WTC11 (cell line): ENCODE measurements around the gene TDRD3. TPM values are rescaled to one million over a fixed set of nuclear protein-coding genes. Genes with fewer than 3 reads are reported as not detected.
A peak's percentile ranks its signal among the peaks of the same experiment; 100 is the strongest.

Experiments used
- ATAC-seq: fragments of 200-7000 bp; cut with Tn5 transposase; 2 replicates; pipeline ENCODE4 v1.10.0; 2021; ENCODE audit warnings: mild to moderate bottlenecking, moderate library complexity
- CTCF ChIA-PET: fragments of 300-600 bp; sonication (Branson Sonifier 250); formaldehyde crosslinking; loops from one replicate; lab custom pipeline; 2021; ENCODE audit warnings: antibody characterized with exemption; lab: Charles Lee
- POLR2A ChIA-PET: fragments of 350-600 bp; sonication (Branson Sonifier 250); formaldehyde crosslinking; loops from one replicate; lab custom pipeline; 2021; ENCODE audit warnings: antibody characterized with exemption; lab: Charles Lee
- DNase-seq: peaks from one replicate; pipeline ENCODE4 v3.0.0; 2021; ENCODE audit warnings: low spot score
- H3K27ac Mint-ChIP-seq: 2 replicates; pipeline ENCODE4 v1.8.0; 2021; ENCODE audit warnings: mixed read lengths
- H3K27me3 Mint-ChIP-seq: 2 replicates; pipeline ENCODE4 v1.8.0; 2021; ENCODE audit warnings: low read depth, mild to moderate bottlenecking, moderate library complexity, mixed read lengths
- H3K36me3 Mint-ChIP-seq: 2 replicates; pipeline ENCODE4 v1.8.0; 2021; ENCODE audit warnings: mixed read lengths
- H3K4me1 Mint-ChIP-seq: 2 replicates; pipeline ENCODE4 v1.8.0; 2022; ENCODE audit warnings: mixed read lengths
- H3K4me3 Mint-ChIP-seq: 2 replicates; pipeline ENCODE4 v1.8.0; 2021; ENCODE audit warnings: mild to moderate bottlenecking, moderate library complexity, mixed read lengths
- H3K9me3 Mint-ChIP-seq: 2 replicates; pipeline ENCODE4 v1.8.0; 2021; ENCODE audit warnings: mixed read lengths
- CREM ChIP-seq: sonication (generic); formaldehyde crosslinking; IDR thresholded peaks from 2 replicates; pipeline ENCODE4 v1.8.1; 2022; ENCODE audit warnings: mild to moderate bottlenecking, missing genetic modification reagents, moderate library complexity
- GRHL2 ChIP-seq: fragments of 250-450 bp; sonication (Bioruptor Pico); IDR thresholded peaks from 2 replicates; pipeline ENCODE4 v1.8.0; 2022; ENCODE audit warnings: mild to moderate bottlenecking, moderate library complexity; ENCODE audit not compliant: insufficient replicate concordance, severe bottlenecking
- JUN ChIP-seq: sonication (generic); formaldehyde crosslinking; IDR thresholded peaks from 2 replicates; pipeline ENCODE4 v1.8.0; 2023; ENCODE audit warnings: mild to moderate bottlenecking, missing genetic modification reagents
- NFATC4 ChIP-seq: fragments of 250-450 bp; sonication (Bioruptor Pico); IDR thresholded peaks from 2 replicates; pipeline ENCODE4 v1.9.0; 2021; ENCODE audit warnings: mild to moderate bottlenecking
- NR2C2 ChIP-seq: sonication (generic); formaldehyde crosslinking; IDR thresholded peaks from 2 replicates; pipeline ENCODE4 v1.8.0; 2022; ENCODE audit warnings: mild to moderate bottlenecking, missing genetic modification reagents
- NR3C1 ChIP-seq: sonication (generic); formaldehyde crosslinking; conservative IDR thresholded peaks from 2 replicates; pipeline ENCODE4 v1.8.1; 2023; ENCODE audit warnings: low read depth, mild to moderate bottlenecking, missing genetic modification reagents
- RORB ChIP-seq: fragments of 250-450 bp; sonication (Bioruptor Pico); IDR thresholded peaks from 2 replicates; pipeline ENCODE4 v1.9.0; 2021; ENCODE audit warnings: mild to moderate bottlenecking
- SMAD4 ChIP-seq: sonication (generic); formaldehyde crosslinking; IDR thresholded peaks from 2 replicates; pipeline ENCODE4 v1.8.0; 2022; ENCODE audit warnings: mild to moderate bottlenecking, missing genetic modification reagents
- ZNF317 ChIP-seq: sonication (generic); formaldehyde crosslinking; IDR thresholded peaks from 2 replicates; pipeline ENCODE4 v1.8.1; 2023; ENCODE audit warnings: low read depth, mild to moderate bottlenecking, moderate library complexity, missing genetic modification reagents, borderline replicate concordance
- ZNF396 ChIP-seq: fragments of 250-450 bp; sonication (Bioruptor Pico); IDR thresholded peaks from 2 replicates; pipeline ENCODE4 v1.8.0; 2021; ENCODE audit warnings: mild to moderate bottlenecking, moderate library complexity, borderline replicate concordance
- ZNF416 ChIP-seq: fragments of 250-450 bp; sonication (Bioruptor Pico); IDR thresholded peaks from 2 replicates; pipeline ENCODE4 v1.9.0; 2021; ENCODE audit warnings: mild to moderate bottlenecking, inconsistent platforms
- ZNF671 ChIP-seq: fragments of 250-450 bp; sonication (Bioruptor Pico); IDR thresholded peaks from 2 replicates; pipeline ENCODE4 v1.8.0; 2021; ENCODE audit warnings: mild to moderate bottlenecking
- total RNA-seq: library from RNA; stranded (reverse); gene quantifications from 3 replicates; pipeline ENCODE4 v1.2.3, GENCODE V29; 2021
- TF ChIP-seq, protein P1 (sequence below): fragments of 250-450 bp; sonication (Bioruptor Pico); IDR thresholded peaks from 2 replicates; pipeline ENCODE4 v2.1.2; 2022; ENCODE audit warnings: mild to moderate bottlenecking, moderate library complexity
- TF ChIP-seq, protein P2 (sequence below): fragments of 250-450 bp; sonication (Bioruptor Pico); IDR thresholded peaks from 2 replicates; pipeline ENCODE4 v1.9.0; 2021; ENCODE audit warnings: mild to moderate bottlenecking, borderline replicate concordance
- TF ChIP-seq, protein P3 (sequence below): fragments of 200-600 bp; IDR thresholded peaks from 2 replicates; pipeline ENCODE4 v1.8.0; 2022; ENCODE audit warnings: antibody characterized with exemption
- TF ChIP-seq, protein P4 (sequence below): fragments of 250-450 bp; sonication (Bioruptor Pico); IDR thresholded peaks from 2 replicates; pipeline ENCODE4 v1.9.0; 2021; ENCODE audit warnings: moderate library complexity, mild to moderate bottlenecking, inconsistent platforms, borderline replicate concordance
- TF ChIP-seq, protein P5 (sequence below): sonication (generic); formaldehyde crosslinking; IDR thresholded peaks from 2 replicates; pipeline ENCODE4 v1.8.1; 2023; ENCODE audit warnings: mild to moderate bottlenecking, missing genetic modification reagents

TDRD3 gene
- total RNA-seq, 1 experiment from 2014 or later: 19.5 TPM

DNA sequence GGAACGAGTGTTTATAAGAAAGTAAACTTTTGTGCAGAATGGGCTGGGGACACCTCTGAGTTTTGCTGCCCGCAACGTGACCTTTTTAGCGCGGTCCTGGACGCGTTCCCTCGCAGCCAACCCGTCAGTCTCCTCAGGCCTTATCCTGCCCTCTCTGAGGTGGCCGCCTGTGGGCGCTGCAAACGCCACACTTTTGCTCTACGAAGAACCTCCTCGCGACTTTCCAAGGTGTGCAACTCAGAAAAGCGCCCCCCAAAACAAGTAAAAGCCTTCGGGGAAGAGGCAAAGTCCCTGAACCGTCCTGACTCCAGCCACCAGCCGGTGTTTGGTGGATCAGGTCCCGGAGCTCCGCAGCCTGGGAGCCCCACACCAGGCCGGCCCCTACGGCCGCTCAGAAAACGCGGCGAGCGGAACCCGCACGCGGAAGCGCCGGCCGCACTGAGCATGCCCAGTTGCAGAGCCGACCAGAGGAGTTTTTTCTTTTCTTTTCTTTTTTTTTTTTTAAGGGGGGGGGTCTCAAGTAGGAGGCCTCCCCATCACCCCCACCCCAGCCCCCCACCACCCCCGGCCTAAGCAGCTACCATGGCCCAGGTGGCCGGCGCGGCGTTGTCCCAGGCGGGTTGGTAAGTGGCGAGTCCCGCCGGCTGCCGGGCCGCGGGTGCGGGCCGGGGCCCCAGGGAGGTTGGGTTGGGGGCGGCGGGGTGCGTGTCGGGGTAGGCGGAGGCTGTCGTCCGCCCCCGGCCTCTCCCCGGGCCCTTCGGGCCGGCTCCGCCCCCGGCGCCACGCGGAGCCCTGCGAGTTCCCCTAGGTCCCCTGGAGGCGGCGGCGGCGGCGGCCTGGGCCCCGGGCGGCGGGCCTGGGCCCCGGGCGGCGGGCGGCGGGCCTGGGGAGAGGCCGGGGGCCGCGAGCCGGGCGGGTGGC is at the start of gene TDRD3 (continued):
- TF ChIP-seq, protein P1, sequence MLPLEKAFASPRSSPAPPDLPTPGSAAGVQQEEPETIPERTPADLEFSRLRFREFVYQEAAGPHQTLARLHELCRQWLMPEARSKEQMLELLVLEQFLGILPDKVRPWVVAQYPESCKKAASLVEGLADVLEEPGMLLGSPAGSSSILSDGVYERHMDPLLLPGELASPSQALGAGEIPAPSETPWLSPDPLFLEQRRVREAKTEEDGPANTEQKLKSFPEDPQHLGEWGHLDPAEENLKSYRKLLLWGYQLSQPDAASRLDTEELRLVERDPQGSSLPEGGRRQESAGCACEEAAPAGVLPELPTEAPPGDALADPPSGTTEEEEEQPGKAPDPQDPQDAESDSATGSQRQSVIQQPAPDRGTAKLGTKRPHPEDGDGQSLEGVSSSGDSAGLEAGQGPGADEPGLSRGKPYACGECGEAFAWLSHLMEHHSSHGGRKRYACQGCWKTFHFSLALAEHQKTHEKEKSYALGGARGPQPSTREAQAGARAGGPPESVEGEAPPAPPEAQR (CRISPR knock-in tag): no peak
- no peak for TF ChIP-seq CREM (CRISPR knock-in tag)
- TF ChIP-seq ZNF396 (CRISPR knock-in tag): no peak
- TF ChIP-seq, protein P2, sequence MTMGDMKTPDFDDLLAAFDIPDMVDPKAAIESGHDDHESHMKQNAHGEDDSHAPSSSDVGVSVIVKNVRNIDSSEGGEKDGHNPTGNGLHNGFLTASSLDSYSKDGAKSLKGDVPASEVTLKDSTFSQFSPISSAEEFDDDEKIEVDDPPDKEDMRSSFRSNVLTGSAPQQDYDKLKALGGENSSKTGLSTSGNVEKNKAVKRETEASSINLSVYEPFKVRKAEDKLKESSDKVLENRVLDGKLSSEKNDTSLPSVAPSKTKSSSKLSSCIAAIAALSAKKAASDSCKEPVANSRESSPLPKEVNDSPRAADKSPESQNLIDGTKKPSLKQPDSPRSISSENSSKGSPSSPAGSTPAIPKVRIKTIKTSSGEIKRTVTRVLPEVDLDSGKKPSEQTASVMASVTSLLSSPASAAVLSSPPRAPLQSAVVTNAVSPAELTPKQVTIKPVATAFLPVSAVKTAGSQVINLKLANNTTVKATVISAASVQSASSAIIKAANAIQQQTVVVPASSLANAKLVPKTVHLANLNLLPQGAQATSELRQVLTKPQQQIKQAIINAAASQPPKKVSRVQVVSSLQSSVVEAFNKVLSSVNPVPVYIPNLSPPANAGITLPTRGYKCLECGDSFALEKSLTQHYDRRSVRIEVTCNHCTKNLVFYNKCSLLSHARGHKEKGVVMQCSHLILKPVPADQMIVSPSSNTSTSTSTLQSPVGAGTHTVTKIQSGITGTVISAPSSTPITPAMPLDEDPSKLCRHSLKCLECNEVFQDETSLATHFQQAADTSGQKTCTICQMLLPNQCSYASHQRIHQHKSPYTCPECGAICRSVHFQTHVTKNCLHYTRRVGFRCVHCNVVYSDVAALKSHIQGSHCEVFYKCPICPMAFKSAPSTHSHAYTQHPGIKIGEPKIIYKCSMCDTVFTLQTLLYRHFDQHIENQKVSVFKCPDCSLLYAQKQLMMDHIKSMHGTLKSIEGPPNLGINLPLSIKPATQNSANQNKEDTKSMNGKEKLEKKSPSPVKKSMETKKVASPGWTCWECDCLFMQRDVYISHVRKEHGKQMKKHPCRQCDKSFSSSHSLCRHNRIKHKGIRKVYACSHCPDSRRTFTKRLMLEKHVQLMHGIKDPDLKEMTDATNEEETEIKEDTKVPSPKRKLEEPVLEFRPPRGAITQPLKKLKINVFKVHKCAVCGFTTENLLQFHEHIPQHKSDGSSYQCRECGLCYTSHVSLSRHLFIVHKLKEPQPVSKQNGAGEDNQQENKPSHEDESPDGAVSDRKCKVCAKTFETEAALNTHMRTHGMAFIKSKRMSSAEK: 0 out of 2 replicates have a peak, but pooled peaks have one; percentile 20
- TF ChIP-seq, protein P3, sequence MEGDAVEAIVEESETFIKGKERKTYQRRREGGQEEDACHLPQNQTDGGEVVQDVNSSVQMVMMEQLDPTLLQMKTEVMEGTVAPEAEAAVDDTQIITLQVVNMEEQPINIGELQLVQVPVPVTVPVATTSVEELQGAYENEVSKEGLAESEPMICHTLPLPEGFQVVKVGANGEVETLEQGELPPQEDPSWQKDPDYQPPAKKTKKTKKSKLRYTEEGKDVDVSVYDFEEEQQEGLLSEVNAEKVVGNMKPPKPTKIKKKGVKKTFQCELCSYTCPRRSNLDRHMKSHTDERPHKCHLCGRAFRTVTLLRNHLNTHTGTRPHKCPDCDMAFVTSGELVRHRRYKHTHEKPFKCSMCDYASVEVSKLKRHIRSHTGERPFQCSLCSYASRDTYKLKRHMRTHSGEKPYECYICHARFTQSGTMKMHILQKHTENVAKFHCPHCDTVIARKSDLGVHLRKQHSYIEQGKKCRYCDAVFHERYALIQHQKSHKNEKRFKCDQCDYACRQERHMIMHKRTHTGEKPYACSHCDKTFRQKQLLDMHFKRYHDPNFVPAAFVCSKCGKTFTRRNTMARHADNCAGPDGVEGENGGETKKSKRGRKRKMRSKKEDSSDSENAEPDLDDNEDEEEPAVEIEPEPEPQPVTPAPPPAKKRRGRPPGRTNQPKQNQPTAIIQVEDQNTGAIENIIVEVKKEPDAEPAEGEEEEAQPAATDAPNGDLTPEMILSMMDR: peak; percentile 47; the same call in 1 of the 2 replicates
- TF ChIP-seq, protein P4, sequence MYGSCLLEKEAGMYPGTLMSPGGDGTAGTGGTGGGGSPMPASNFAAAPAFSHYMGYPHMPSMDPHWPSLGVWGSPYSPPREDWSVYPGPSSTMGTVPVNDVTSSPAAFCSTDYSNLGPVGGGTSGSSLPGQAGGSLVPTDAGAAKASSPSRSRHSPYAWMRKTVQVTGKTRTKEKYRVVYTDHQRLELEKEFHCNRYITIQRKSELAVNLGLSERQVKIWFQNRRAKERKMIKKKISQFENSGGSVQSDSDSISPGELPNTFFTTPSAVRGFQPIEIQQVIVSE: no peak
- TF ChIP-seq ZNF416 (CRISPR knock-in tag): no peak
- no peak for TF ChIP-seq GRHL2 (CRISPR knock-in tag)
- TF ChIP-seq, protein P5, sequence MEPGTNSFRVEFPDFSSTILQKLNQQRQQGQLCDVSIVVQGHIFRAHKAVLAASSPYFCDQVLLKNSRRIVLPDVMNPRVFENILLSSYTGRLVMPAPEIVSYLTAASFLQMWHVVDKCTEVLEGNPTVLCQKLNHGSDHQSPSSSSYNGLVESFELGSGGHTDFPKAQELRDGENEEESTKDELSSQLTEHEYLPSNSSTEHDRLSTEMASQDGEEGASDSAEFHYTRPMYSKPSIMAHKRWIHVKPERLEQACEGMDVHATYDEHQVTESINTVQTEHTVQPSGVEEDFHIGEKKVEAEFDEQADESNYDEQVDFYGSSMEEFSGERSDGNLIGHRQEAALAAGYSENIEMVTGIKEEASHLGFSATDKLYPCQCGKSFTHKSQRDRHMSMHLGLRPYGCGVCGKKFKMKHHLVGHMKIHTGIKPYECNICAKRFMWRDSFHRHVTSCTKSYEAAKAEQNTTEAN (CRISPR knock-in tag): no peak
- TF ChIP-seq ZNF671 (CRISPR knock-in tag): no peak
- TF ChIP-seq, all 79 proteins: peak for 11

DNA sequence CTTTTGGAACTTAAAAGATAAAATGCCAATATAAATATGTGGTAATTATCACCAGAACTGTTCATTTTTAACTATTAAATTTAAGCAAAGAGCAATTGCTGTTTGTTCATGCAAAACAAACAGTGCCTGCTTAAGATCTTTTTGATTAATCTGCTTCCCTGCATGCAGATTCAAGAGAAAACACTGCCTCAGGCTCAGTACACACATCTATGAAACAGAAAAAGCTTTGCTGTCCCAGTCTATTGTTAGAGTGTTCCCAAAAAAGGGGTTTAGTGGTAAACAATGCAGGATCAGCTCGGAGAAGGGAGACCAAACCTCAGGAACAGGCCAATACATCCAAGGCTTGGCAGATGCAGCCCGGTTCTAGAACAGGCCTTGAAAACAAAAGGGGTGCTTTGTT is 49.3 kb upstream of the TDRD3 start:
- Mint-ChIP-seq H3K9me3 (peaks cover 6% of the 10 kb centered on the region), H3K4me1 (no peaks in the 10 kb centered on the region; the same call in 1 of the 2 replicates), H3K27me3 (no peaks in the 10 kb centered on the region), H3K36me3 (0 out of 2 replicates have a peak, but pooled peaks cover 2% of the 10 kb centered on the region), H3K4me3 (no peak overlapping the region), H3K27ac (no peak overlapping the region; the same call in 1 of the 2 replicates)
- ChIA-PET POLR2A (no interaction called here), CTCF (no interaction called here)
- DNase-seq: no peak
- ATAC-seq: peak; percentile 44
- TF ChIP-seq ZNF671 (CRISPR knock-in tag): no peak
- no peak for TF ChIP-seq RORB (CRISPR knock-in tag)
- no peak for TF ChIP-seq NR3C1
- TF ChIP-seq ZNF317: no peak
- no peak for TF ChIP-seq NR2C2 (CRISPR knock-in tag)
- TF ChIP-seq JUN (CRISPR knock-in tag): no peak
- TF ChIP-seq SMAD4 (CRISPR knock-in tag): no peak
- no peak for TF ChIP-seq NFATC4 (CRISPR knock-in tag)
